ENCODE results near the gene ASTN2.

The ASTN2 gene

GRCh38 chr9:116695438-116695837, 719.4 kb downstream of the ASTN2 start:
- H3K4me3 ChIP-seq (ENCODE audit: low read depth, low read length, poor library complexity, severe bottlenecking): no peak overlapping the region
- H3F3A ChIP-seq (ENCODE audit: insufficient read depth, low read length): no peaks in the 10 kb centered on the region
- H2AFZ ChIP-seq (ENCODE audit: low read length): no peak overlapping the region
- no peaks in the 10 kb centered on the region for H3K9me3 ChIP-seq (ENCODE audit: low read length)
- H3K4me1 ChIP-seq (ENCODE audit: insufficient read depth, low read length, severe bottlenecking): peaks cover 16% of the 10 kb centered on the region
- H3K4me2 ChIP-seq (ENCODE audit: low read length): no peak overlapping the region
- H3K27ac ChIP-seq (ENCODE audit: low read depth, low read length, poor library complexity, severe bottlenecking): no peak overlapping the region
- no peaks in the 10 kb centered on the region for H3K9me2 ChIP-seq (ENCODE audit: low read depth, low read length)
- no peaks in the 10 kb centered on the region for H4K20me1 ChIP-seq (ENCODE audit: insufficient read depth, low read length)
- H3K36me3 ChIP-seq (ENCODE audit: insufficient read depth, low read length): peaks cover 42% of the 10 kb centered on the region
- no peak overlapping the region for H3K9ac ChIP-seq (ENCODE audit: low read length)
- TF ChIP-seq EZH2 (IDR thresholded peaks at IDR 0.05; ENCODE audit: borderline replicate concordance, low read length) (no peak), CTCF (IDR thresholded peaks at IDR 0.05; ENCODE audit: low read length) (no peak)
- peaks cover 14% of the 10 kb centered on the region for H3K79me2 ChIP-seq (ENCODE audit: insufficient read depth, low read length)
- no peaks in the 10 kb centered on the region for H3K27me3 ChIP-seq (ENCODE audit: insufficient read depth, low read length)

GRCh38 chr9:116694785-116695291, 720.0 kb downstream of the ASTN2 start:
- H3K36me3 ChIP-seq (ENCODE audit: insufficient read depth, low read length): peaks cover 36% of the 10 kb centered on the region
- no peak overlapping the region for H3K4me2 ChIP-seq (ENCODE audit: low read length)
- H4K20me1 ChIP-seq (ENCODE audit: insufficient read depth, low read length): no peaks in the 10 kb centered on the region
- H2AFZ ChIP-seq (ENCODE audit: low read length): no peak overlapping the region
- no peaks in the 10 kb centered on the region for H3K9me2 ChIP-seq (ENCODE audit: low read depth, low read length)
- H3F3A ChIP-seq (ENCODE audit: insufficient read depth, low read length): no peaks in the 10 kb centered on the region
- peaks cover 16% of the 10 kb centered on the region for H3K4me1 ChIP-seq (ENCODE audit: insufficient read depth, low read length, severe bottlenecking)
- no peaks in the 10 kb centered on the region for H3K27me3 ChIP-seq (ENCODE audit: insufficient read depth, low read length)
- no peaks in the 10 kb centered on the region for H3K9me3 ChIP-seq (ENCODE audit: low read length)
- no peak for TF ChIP-seq CTCF (IDR thresholded peaks at IDR 0.05; ENCODE audit: low read length)
- TF ChIP-seq EZH2 (IDR thresholded peaks at IDR 0.05; ENCODE audit: borderline replicate concordance, low read length): no peak
- H3K4me3 ChIP-seq (ENCODE audit: low read depth, low read length, poor library complexity, severe bottlenecking): no peak overlapping the region
- H3K9ac ChIP-seq (ENCODE audit: low read length): no peak overlapping the region
- H3K27ac ChIP-seq (ENCODE audit: low read depth, low read length, poor library complexity, severe bottlenecking): no peak overlapping the region
- H3K79me2 ChIP-seq (ENCODE audit: insufficient read depth, low read length): peaks cover 14% of the 10 kb centered on the region

GRCh38 chr9:116693233-116693731, 721.6 kb downstream of the ASTN2 start:
- Histone ChIP-seq H3K4me2 (ENCODE audit: low read length) (no peak overlapping the region), H3K27me3 (ENCODE audit: insufficient read depth, low read length) (no peaks in the 10 kb centered on the region), H2AFZ (ENCODE audit: low read length) (no peak overlapping the region), H3K79me2 (ENCODE audit: insufficient read depth, low read length) (peaks cover 14% of the 10 kb centered on the region), H3F3A (ENCODE audit: insufficient read depth, low read length) (no peaks in the 10 kb centered on the region), H3K9me2 (ENCODE audit: low read depth, low read length) (no peaks in the 10 kb centered on the region), H3K4me1 (ENCODE audit: insufficient read depth, low read length, severe bottlenecking) (peaks cover 30% of the 10 kb centered on the region), H3K9me3 (ENCODE audit: low read length) (no peaks in the 10 kb centered on the region), H3K9ac (ENCODE audit: low read length) (no peak overlapping the region), H3K4me3 (ENCODE audit: low read depth, low read length, poor library complexity, severe bottlenecking) (no peak overlapping the region), H4K20me1 (ENCODE audit: insufficient read depth, low read length) (no peaks in the 10 kb centered on the region), H3K36me3 (ENCODE audit: insufficient read depth, low read length) (peaks cover 20% of the 10 kb centered on the region), H3K27ac (ENCODE audit: low read depth, low read length, poor library complexity, severe bottlenecking) (no peak overlapping the region)
- TF ChIP-seq CTCF (IDR thresholded peaks at IDR 0.05; ENCODE audit: low read length) (no peak), EZH2 (IDR thresholded peaks at IDR 0.05; ENCODE audit: borderline replicate concordance, low read length) (no peak)

Data from OCI-LY1 (cell line).